Adrenal gland (tissue), 12 donors: ENCODE data around the gene MCF2L. TPM values are rescaled to one million over a fixed set of nuclear protein-coding genes. Genes with fewer than 3 reads are reported as not detected.

Source experiments
- DNase-seq, 7 donors: peaks; one replicate each; pipeline ENCODE4 v3.0.0-alpha.2; 2019 to 2020
- H3K27ac ChIP-seq, 5 donors: fragments of 200-600 bp; sonication (generic) in 4 of 5; 1 replicate in 3 of 5; 2 replicates in 2 of 5; pipeline versions ENCODE4 v1.5.1 to v1.8.0; 2016 to 2020; ENCODE audit warnings: mild to moderate bottlenecking in 1 of 5
- H3K27me3 ChIP-seq: fragments of 200-600 bp; 2 replicates; pipeline ENCODE4 v1.8.0; 2021
- H3K36me3 ChIP-seq, 2 donors: fragments of 200-600 bp; replicated peaks in 1 of 2; 1 replicate in 1 of 2; 2 replicates in 1 of 2; pipeline versions ENCODE4 v1.5.1 to v1.8.0; 2018 to 2022
- H3K4me1 ChIP-seq, 2 donors: fragments of 200-600 bp; replicated peaks in 1 of 2; 1 replicate in 1 of 2; 2 replicates in 1 of 2; pipeline versions ENCODE4 v1.5.1 to v1.8.0; 2018 to 2021
- H3K4me3 ChIP-seq, 4 donors: fragments of 200-600 bp; sonication (generic) in 3 of 4; one replicate each; pipeline ENCODE4 v1.5.1; 2016 to 2018
- H3K9me3 ChIP-seq, 3 donors: fragments of 200-600 bp; sonication (generic) in 1 of 3; replicated peaks in 1 of 3; 1 replicate in 2 of 3; 2 replicates in 1 of 3; pipeline versions ENCODE4 v1.5.1 to v1.8.0; 2016 to 2021
- CTCF ChIP-seq, 6 experiments: fragments of 450-650 bp in 4 of 6; fragments of 200-600 bp in 2 of 6; sonication (generic) in 1 of 6; IDR thresholded peaks; 1 replicate in 5 of 6; 2 replicates in 1 of 6; pipeline versions ENCODE4 v1.5.1 to v1.8.0; 2016 to 2021; ENCODE audit warnings: antibody characterized with exemption in 6 of 6, mild to moderate bottlenecking in 2 of 6, moderate library complexity in 1 of 6
- POLR2A ChIP-seq, 2 donors: fragments of 450-650 bp; IDR thresholded peaks; one replicate each; pipeline ENCODE4 v1.6.1; 2017; ENCODE audit warnings: antibody characterized with exemption in 2 of 2, mild to moderate bottlenecking in 2 of 2, moderate library complexity in 1 of 2
- WGBS, 4 donors: extraction: QIAGEN DNeasy Blood & Tissue Kit in 2 of 4; methylation state at CpG; one replicate each; pipeline versions ENCODE4 v1.1.5 to v1.1.7; 2013 to 2017; 5-methylcytosine and 5-hydroxymethylcytosine counted together
- intact Hi-C, 2 donors: fragments of 100-400 bp; cut with DNase I; formaldehyde crosslinking; loops; one replicate each; pipeline versions ENCODE4 v1.14.1 to v1.15.0; 2022 to 2023
- polyA plus RNA-seq, 3 donors: library from polyadenylated mRNA; stranded (reverse); fragments of 200-250 nt in 2 of 3; fragments of 350-450 nt in 1 of 3; fragmentation: Illumina TruSeq in 1 of 3; extraction: RNeasy Lipid Tissue Mini Kit (QIAGEN cat#74804) in 1 of 3; gene quantifications; one replicate each; pipeline ENCODE4 v1.2.3, GENCODE V29; 2013 to 2014
- total RNA-seq, 9 donors: library from RNA; depleted of rRNA in 4 of 9; stranded (reverse); fragments of >200 nt in 4 of 9; fragments of 120-200 nt in 1 of 9; fragmentation: NEBNext Ultra II Directional in 1 of 9; extraction: Animal tissue kit (Norgen Biotek cat#: 25700) in 1 of 9; gene quantifications; one replicate each; pipeline versions ENCODE4 v1.1.0 to v1.2.4, GENCODE V29; 2013 to 2023
- donor health status: healthy with polysubstance abuse.
- donor health status: Bipolar disorder and iron deficiency.
- donor health status: DM: yes; HTN: yes; CAD: no.
- donor health status: DM: no; HTN: no; CAD: no.
- donor health status: DM: no; HTN: no; CAD: no.
- donor health status: DM: yes; HTN: yes; CAD: no.

The MCF2L gene
- total and polyA plus RNA-seq, 12 donors: 7.6 to 49.0 (median 15.3) TPM

- Histone ChIP-seq H3K4me3 (no peak overlapping the region), H3K36me3 (no peaks in the 10 kb centered on the region), H3K27me3 (peaks cover 3% of the 10 kb centered on the region), H3K27ac (no peak overlapping the region), H3K4me1 (no peaks in the 10 kb centered on the region), H3K9me3 (no peaks in the 10 kb centered on the region)
- no peak for TF ChIP-seq POLR2A (IDR thresholded peaks at IDR 0.05)
- no peak for TF ChIP-seq CTCF (IDR thresholded peaks at IDR 0.05)
- 87 to 93% (median 91%) methylated on average over 20 to 21 of the region's 21 CpGs for WGBS, 4 donors
- DNase-seq: no peak
- intact Hi-C loops: no loop called here
Measured at GRCh38 chr13:112975401-112975939, 6.5 kb downstream of the MCF2L start.

- no peak overlapping the region for H3K4me3 ChIP-seq
- H3K27me3 ChIP-seq: no peaks in the 10 kb centered on the region
- intact Hi-C loops: no loop called here
- no peaks in the 10 kb centered on the region for H3K4me1 ChIP-seq
- H3K27ac ChIP-seq: no peak overlapping the region
- no peak for TF ChIP-seq POLR2A (IDR thresholded peaks at IDR 0.05)
- TF ChIP-seq CTCF (IDR thresholded peaks at IDR 0.05): no peak
- H3K36me3 ChIP-seq: no peaks in the 10 kb centered on the region
- DNase-seq: no peak
- H3K9me3 ChIP-seq: no peaks in the 10 kb centered on the region
- WGBS, 4 donors: 87 to 94% (median 91%) methylated on average over 9 to 20 of the region's 20 CpGs
Measured at GRCh38 chr13:112976526-112976925, 7.5 kb downstream of the MCF2L start.

- no peaks in the 10 kb centered on the region for H3K27me3 ChIP-seq
- H3K36me3 ChIP-seq: no peaks in the 10 kb centered on the region
- intact Hi-C loops: no loop called here
- no peak for DNase-seq
- H3K27ac ChIP-seq: peak overlapping the region in 1 of 5 donors; percentile 29
- WGBS, 4 donors: 80 to 89% (median 85%) methylated on average over 11 of the region's 11 CpGs
- no peak for TF ChIP-seq POLR2A (IDR thresholded peaks at IDR 0.05)
- TF ChIP-seq CTCF (IDR thresholded peaks at IDR 0.05): no peak
- no peaks in the 10 kb centered on the region for H3K9me3 ChIP-seq
- no peak overlapping the region for H3K4me3 ChIP-seq
- H3K4me1 ChIP-seq: no peaks in the 10 kb centered on the region
Measured at GRCh38 chr13:112977091-112977490, 8.1 kb downstream of the MCF2L start.

- Histone ChIP-seq H3K27ac (peak overlapping the region in 1 of 5 donors; percentile 80), H3K4me1 (no peaks in the 10 kb centered on the region), H3K27me3 (no peaks in the 10 kb centered on the region), H3K36me3 (no peaks in the 10 kb centered on the region), H3K4me3 (no peak overlapping the region), H3K9me3 (no peaks in the 10 kb centered on the region)
- intact Hi-C loops: no loop called here
- no peak for TF ChIP-seq POLR2A (IDR thresholded peaks at IDR 0.05)
- no peak for TF ChIP-seq CTCF (IDR thresholded peaks at IDR 0.05)
- peak in 1 of 7 donors; percentile 61 for DNase-seq
- 80 to 87% (median 84%) methylated on average over 10 of the region's 10 CpGs for whole genome bisulfite sequencing, 4 donors
Measured at GRCh38 chr13:112977525-112977924, 8.5 kb downstream of the MCF2L start.
